Epithelial cell of esophagus (primary cell): Measurements from ENCODE around the gene IRF2BP1.

Experiments
- DNase-seq: peaks from one replicate; pipeline ENCODE4 v3.0.0; 2010; ENCODE audit warnings: low read depth
- H3K4me3 ChIP-seq: 2 replicates; pipeline ENCODE4 v1.5.1; 2011; ENCODE audit warnings: mild to moderate bottlenecking, low read length, control low read depth
- TF ChIP-seq, protein P1 (sequence below): IDR thresholded peaks from 2 replicates; pipeline ENCODE4 v1.5.1; 2011; ENCODE audit warnings: low read depth, mild to moderate bottlenecking, low read length, control low read depth, inconsistent platforms; ENCODE audit not compliant: insufficient read depth; ENCODE audit errors: missing control alignments

The IRF2BP1 gene

GRCh38 chr19:45879055-45879454, 6.9 kb downstream of the IRF2BP1 start:
- TF ChIP-seq, protein P1, sequence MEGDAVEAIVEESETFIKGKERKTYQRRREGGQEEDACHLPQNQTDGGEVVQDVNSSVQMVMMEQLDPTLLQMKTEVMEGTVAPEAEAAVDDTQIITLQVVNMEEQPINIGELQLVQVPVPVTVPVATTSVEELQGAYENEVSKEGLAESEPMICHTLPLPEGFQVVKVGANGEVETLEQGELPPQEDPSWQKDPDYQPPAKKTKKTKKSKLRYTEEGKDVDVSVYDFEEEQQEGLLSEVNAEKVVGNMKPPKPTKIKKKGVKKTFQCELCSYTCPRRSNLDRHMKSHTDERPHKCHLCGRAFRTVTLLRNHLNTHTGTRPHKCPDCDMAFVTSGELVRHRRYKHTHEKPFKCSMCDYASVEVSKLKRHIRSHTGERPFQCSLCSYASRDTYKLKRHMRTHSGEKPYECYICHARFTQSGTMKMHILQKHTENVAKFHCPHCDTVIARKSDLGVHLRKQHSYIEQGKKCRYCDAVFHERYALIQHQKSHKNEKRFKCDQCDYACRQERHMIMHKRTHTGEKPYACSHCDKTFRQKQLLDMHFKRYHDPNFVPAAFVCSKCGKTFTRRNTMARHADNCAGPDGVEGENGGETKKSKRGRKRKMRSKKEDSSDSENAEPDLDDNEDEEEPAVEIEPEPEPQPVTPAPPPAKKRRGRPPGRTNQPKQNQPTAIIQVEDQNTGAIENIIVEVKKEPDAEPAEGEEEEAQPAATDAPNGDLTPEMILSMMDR, result no peak
- H3K4me3 ChIP-seq, result no peak overlapping the region
- no peak for DNase-seq

DNA sequence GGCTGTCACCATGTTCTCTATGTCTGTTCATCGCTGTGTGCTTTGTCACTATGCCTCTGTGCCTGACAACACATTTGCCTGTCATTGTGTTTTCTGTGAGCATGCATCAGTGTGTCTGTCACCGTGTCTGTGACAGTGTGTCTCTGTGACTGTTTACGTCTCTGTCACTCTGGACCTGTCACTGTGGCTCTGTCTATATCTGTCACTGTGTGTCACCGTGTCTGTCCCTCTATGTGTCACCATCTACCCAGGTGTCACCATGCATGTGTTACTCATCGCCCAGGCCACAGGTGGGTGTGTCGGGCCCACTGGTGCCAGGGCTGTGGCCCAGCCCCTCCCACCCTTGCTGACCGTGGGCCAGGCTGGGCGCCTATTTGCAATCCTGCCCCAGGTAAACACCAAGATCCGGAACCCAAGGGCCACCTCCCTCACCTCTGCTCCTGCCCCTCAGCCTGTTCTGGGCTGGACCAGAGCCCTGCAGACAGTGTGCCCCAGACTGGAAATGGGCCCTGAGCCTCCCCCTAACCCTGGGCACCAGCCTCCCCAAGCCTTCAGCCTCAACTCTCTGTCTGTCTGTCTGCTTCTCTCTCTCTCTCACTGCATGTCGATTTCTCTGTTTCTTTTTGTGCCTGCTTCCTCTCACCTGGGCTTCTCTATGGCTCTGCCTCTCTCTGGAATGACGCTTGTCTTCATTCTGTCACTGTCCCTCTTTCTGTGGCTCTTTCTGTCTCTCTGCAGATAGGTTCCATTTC, 7.7 kb downstream of the IRF2BP1 start:
- H3K4me3 ChIP-seq, result no peak overlapping the region
- TF ChIP-seq, protein P1, result no peak
- no peak for DNase-seq

DNA sequence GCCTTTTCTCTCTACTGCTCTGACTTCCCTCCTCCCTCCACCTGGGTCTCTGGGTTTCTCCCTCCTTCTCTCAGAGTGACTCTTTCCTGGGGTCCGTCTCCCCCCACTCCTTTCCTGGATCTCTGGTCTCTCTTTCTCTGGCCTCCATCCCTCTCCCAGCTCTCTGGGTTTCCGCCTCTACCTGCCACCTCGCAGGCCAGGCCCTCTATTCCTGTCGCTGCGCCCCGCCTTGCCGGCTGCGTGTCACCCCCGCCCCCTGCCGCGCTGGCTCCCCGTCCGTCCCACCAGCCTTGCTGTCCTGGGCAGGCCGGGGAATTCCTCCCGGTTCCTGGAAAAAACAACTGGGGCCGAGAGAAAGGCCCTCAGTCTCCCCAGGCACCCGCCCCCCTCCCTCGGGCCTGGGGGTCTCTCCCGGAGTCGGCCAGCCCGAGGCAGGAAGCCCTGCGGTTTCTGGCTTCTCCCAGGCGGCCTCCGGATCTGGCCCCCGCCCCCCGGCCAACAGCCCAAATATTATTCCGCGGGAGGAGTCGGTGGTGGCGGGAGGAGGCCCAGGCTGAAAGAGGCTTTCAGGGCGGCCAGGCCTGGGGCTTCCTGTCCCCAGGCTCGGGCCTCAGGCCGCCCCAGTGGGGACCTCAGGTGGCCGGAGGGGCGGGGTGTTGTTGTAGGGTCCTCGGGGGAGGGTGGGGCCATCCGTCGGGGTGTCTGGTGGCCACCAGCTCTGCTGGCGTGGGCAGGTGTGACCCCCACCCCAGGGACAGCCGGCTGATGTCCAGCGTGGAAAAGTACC, 9.3 kb downstream of the IRF2BP1 start:
- no peak for DNase-seq
- TF ChIP-seq, protein P1, result no peak
- no peak overlapping the region for H3K4me3 ChIP-seq

- no peak for DNase-seq
- TF ChIP-seq, protein P1, result no peak
- H3K4me3 ChIP-seq, result no peak overlapping the region
Measured at GRCh38 chr19:45876161-45876410, 9.9 kb downstream of the IRF2BP1 start.

GRCh38 chr19:45874620-45874966, 11.3 kb downstream of the IRF2BP1 start:
- TF ChIP-seq, protein P1, result no peak
- H3K4me3 ChIP-seq, result no peak overlapping the region
- DNase-seq, result no peak

GRCh38 chr19:45873219-45873772, 12.6 kb downstream of the IRF2BP1 start:
- H3K4me3 ChIP-seq, result no peak overlapping the region
- DNase-seq, result no peak
- TF ChIP-seq, protein P1, result no peak
